EL (cell line): ENCODE data around the gene EPSTI1.

ENCODE experiments used
- DNase-seq: peaks from one replicate; pipeline ENCODE4 v3.0.0-alpha.2; 2016

The EPSTI1 gene

GRCh38 chr13:42970824-42971690 is 21.0 kb downstream of the EPSTI1 start:
- peak; percentile 78 for DNase-seq

- peak; percentile 76 for DNase-seq
These were observed 22.4 kb downstream of the EPSTI1 start for GRCh38 chr13:42969565-42970172.

- DNase-seq = no peak
These were observed 23.1 kb downstream of the EPSTI1 start for GRCh38 chr13:42968906-42969305.

- no peak for DNase-seq
These were observed 24.4 kb downstream of the EPSTI1 start for GRCh38 chr13:42967660-42968059.

- DNase-seq = no peak
These were observed 26.8 kb downstream of the EPSTI1 start for GRCh38 chr13:42965281-42965680.

GRCh38 chr13:42964761-42965161 is 27.3 kb downstream of the EPSTI1 start:
- DNase-seq = peak; percentile 26

DNA sequence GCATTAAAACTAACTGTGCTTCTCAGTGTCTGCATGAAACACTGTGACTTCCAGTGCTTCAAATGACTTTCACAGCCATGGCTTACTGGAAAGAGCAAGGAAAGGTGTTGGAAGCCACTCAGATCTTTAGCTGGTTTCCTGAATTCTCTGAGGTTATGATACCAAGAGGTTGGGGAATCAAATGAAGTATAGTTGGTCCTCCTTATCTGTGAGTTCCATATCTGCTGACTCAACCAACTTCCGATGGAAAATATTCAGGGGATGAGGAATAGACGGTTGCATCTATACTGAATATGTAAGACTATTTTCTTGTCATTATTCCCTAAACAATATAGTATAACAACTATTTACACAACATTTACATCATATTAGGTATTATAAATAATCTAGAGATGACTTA is 32.4 kb downstream of the EPSTI1 start:
- no peak for DNase-seq

GRCh38 chr13:42957881-42958280 is 34.2 kb downstream of the EPSTI1 start:
- no peak for DNase-seq

DNA sequence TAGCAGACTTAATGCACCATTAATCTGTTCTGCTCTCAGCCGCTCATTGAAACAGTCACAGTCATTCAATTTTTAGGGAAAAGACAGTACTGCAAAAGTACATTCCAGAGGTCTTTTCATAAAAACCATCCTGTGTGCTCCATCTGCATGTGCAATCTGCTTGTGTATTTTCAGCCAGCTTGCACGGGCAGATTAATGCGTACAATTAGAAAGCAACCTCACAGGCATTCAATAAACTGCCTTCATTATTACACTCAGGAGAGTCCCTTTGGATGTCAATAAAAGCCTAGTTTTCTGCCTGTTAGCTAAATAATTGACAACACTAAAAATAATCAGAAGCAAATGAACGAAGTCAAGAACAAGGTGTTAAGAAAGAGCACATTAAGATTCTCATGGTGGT is 41.9 kb downstream of the EPSTI1 start:
- DNase-seq = no peak

DNA sequence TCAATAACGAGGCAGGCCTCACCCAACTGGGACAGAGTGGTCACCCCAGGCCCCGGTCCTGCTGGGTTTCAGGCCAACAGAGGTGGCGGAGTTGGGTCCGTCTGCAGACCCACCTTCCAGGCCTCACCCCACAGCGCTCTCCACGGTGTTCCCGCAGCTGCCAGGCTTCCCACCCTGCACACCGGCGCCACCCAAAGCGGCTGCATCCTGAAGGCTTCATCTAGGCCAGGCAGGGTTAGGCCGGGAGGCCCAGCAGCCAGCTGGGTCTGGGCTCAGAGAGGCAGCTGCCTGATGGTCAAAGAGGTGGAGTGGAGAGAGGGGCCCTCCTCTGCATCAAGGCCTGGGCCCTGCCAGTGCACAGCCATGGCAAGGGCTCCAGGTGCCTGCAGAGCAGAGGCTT is 44.1 kb downstream of the EPSTI1 start:
- no peak for DNase-seq

DNA sequence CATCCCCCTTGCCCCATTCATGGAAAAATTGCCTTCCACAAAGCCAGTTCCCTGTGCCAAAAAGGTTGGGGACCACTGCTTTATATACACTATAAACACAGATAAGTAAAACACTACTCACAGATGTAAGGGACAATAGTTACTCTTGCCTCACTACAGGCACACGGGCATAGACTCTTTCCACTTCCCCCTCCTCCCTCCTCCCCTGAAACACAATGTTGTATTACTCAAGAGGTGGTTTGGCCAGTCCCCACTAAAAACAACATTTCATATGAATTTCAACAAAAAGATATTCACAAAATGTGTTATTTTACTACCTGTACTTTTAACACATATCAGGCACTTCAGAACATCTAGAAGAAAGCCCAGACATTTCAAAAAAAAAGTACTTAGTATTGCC is 45.1 kb downstream of the EPSTI1 start:
- no peak for DNase-seq

- no peak for DNase-seq
These were observed 62.0 kb downstream of the EPSTI1 start for GRCh38 chr13:42929886-42930535.

DNA sequence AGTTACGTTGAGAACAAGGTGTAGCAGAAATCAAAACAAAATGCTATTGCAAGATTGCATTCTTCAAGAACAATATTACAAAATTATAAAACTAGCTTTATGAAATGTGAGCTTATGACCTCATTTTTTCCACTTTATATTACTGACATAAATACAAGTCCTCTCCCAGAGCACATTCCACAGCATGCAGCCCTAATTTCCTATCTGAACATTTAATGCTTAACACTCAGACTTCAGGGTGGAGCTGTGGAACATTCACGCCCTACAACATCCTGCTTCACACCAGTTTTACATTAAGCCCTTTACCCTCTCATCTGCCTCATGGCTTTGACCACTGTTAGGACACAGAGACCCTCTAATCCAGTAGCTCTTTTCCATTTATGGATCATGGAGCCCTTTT is 65.5 kb downstream of the EPSTI1 start:
- no peak for DNase-seq

- DNase-seq = no peak
These were observed 66.0 kb downstream of the EPSTI1 start for GRCh38 chr13:42926043-42926442.

GRCh38 chr13:42925626-42926025 is 66.4 kb downstream of the EPSTI1 start:
- no peak for DNase-seq

DNA sequence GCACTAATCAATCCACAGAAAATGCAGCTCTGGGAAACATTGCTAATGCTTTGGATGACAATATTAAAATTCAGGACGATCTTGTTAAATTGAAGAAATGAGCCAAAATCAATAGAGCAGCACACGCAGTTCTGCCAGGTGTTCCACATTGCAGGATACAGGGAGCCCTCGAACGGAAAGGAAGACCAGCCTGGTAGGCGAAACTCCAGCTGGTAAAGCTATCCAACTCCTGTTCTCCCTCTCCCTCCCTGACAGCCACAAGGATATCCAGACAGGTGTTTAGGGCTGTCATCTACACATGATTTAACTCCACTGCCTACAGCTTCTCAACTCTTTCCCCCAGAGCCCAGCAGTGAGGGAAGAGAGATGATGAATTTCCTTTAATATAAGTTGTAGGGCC is 67.7 kb downstream of the EPSTI1 start:
- no peak for DNase-seq

GRCh38 chr13:42907745-42908144 is 84.3 kb downstream of the EPSTI1 start:
- DNase-seq = no peak

GRCh38 chr13:42906257-42906656 is 85.8 kb downstream of the EPSTI1 start:
- no peak for DNase-seq

DNA sequence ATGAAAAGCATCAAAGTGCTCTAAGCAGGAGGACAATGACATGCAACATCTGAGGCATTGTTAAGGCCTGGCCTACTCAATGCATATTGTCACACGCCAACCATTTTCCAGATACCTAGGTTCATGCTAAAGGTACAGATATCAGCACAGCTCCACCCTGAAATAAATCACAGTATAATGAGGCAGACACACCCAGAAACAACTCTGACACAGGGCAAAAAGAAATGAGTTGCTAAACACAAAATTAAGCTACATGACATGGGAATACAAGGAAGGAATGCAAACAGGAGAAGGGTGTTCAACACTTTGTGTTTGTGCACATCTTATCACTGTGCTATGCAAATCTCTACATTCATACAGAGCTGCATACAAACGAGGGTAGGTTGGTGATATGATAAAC is 86.5 kb downstream of the EPSTI1 start:
- no peak for DNase-seq

DNA sequence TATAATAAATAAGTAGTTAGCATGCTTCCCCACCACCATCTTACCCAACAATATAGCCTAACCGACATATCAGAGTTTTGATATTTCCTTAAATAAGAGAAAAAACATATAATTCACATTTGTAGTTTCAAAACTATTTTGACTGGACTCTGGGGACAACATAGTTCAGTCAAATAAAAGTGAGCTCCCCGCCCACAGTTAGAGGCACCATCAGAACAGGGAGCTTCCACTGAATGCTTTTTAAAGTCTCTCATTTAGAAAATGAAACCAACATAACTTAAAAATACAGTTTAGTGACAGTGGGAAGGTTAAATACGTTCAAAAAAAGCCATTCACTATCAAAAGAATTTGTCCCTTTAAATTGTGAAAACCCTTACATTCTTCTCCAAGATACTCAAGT is 92.8 kb downstream of the EPSTI1 start:
- no peak for DNase-seq

- DNase-seq = no peak
These were observed 96.3 kb downstream of the EPSTI1 start for GRCh38 chr13:42895776-42896175.

GRCh38 chr13:42894765-42895243 is 97.2 kb downstream of the EPSTI1 start:
- peak; percentile 41 for DNase-seq

GRCh38 chr13:42893214-42893671 is 98.8 kb downstream of the EPSTI1 start:
- DNase-seq = peak; percentile 77

DNA sequence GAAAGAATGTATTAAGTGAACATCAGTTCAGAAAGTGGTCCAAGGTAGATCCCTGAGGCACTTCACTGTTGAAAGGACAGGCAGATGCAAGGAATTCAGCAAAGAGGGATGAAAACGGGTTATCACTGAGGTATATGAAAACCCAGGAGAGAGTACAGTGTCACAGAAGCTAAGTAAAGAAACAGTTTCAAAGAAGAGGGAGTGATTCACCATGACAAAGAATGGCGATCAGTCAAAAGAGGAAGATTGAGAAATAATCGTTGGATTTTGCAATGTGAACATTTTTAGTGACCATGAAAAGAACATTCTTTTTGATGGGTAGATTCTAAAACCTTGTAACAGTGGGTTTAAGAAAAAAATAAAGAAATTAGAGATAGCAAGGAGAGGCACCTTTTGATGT is 99.3 kb downstream of the EPSTI1 start:
- peak; percentile 14 for DNase-seq
